Measurements from ENCODE around the gene SLC50A1.
"Not testable (repeated sequence)": the region's sequence is repeated elsewhere in the genome, so short reads cannot be mapped to it uniquely, and the experiment has no call there.

Gene SLC50A1

DNA sequence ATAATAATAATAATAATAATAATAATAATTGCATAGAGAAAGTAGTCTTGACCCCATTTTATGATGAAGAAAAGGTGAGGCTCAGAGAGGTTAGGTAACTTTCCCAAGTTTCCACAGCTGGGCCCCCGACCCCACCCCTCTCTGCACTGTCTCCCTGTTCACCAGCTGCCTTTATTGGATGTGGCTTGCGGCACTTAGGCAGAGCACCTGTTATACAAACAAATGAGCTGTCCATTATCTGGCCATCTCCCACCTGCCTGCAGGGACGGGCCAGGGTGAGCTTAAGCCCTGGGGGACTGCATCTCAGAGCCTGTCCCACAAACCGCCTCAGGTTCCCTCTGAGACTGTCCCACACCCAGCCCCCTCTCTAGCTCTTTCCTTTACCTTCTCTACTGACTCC is 18.0 kb upstream of the SLC50A1 start:
- DNase-seq (ENCODE audit: low spot score): no peak

DNA sequence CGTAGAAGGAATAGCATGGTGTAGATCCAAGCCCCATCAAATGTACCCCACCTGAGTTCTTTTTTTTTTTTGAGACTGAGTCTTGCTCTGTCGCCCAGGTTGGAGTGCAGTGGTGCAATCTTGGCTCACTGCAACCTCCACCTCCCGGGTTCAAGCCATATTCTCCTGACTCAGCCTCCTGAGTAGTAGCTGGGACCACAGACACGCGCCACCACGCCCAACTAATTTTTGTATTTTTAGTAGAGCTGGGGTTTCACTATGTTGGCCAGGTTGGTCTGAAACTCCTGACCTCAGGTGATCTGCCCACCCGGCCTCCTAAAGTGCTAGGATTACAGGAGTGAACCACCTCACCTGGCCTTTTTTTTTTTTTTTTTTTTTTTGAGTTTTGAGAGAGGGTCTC is 17.6 kb upstream of the SLC50A1 start:
- DNase-seq (ENCODE audit: low spot score): not testable (repeated sequence)

DNA sequence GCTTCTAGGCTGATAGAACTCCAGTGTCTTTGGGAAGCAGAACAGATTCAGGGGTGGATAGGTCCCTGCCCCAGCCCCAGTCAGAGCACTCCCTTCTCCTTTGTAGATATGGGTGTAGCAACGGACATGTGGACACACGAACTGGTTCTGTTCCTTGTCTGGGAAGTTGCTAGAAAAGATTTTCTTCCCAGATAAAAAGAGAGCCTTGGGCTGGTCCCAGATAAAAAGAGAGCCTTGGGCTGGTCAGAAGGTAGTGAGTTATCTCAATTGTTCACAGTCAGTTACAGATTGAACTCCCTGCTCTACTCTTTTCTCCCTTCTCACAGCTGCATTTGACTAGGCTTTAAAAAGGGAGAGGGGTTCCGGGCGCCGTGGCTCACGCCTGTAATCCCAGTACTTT is 15.4 kb upstream of the SLC50A1 start:
- no peak for DNase-seq (ENCODE audit: low spot score)

DNA sequence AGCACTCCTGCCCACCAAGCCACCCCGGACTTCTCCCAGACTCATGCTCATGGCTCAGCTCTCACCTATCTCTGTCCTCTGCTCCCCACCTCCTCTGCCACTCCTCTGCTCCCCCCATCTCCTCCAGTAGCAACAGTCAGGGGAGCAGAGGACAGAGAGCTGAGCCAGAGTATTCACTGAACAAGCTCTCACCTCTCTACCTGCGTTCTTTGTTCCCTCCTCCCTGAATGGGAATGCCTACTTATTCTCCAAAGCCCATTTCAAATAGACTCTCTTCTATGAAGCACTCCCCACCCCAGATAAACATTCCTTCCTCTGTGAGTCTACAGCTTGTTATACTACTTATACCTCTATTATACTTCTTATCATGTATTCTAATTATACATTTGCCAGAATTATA is 14.4 kb upstream of the SLC50A1 start:
- no peak for DNase-seq (ENCODE audit: low spot score)

DNA sequence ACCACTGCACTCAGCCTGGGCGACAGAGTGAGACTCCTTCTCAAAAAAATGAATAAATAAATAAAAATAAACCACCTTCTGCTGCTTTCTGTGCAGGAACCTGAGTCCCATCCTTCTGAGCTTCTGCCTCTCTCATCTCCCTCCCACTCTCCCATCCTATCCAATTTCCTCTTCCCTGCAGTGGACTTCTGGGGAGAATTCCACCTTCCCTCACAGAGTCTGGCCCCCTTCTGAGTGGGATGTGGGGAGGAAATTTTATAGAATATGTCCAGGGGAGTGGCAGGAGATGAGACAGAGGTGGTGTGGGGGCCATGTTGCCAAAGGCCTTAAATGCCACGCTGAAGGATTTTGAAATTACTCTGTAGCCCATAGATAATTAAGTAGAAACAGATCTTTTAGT is 13.3 kb upstream of the SLC50A1 start:
- DNase-seq (ENCODE audit: low spot score): no peak

DNA sequence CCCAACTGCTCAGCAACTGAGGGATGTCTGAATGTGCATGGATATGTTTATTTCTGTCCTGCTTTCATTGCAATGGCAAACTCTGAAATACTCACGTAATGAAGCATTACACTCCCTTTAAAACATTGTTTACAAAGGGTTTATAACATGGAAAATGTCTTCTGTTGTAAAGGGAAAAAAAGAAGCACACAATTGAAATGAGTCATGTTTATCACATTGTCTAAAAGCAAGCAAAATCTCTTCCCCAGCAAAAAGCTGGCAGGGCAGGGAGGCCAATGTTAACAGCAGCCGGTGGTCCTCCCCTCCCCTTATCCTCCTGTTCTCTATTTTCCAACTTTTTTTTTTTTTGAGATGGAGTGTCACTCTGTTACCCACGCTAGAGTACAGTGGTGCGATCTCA is 11.9 kb upstream of the SLC50A1 start:
- no peak for DNase-seq (ENCODE audit: low spot score)

DNA sequence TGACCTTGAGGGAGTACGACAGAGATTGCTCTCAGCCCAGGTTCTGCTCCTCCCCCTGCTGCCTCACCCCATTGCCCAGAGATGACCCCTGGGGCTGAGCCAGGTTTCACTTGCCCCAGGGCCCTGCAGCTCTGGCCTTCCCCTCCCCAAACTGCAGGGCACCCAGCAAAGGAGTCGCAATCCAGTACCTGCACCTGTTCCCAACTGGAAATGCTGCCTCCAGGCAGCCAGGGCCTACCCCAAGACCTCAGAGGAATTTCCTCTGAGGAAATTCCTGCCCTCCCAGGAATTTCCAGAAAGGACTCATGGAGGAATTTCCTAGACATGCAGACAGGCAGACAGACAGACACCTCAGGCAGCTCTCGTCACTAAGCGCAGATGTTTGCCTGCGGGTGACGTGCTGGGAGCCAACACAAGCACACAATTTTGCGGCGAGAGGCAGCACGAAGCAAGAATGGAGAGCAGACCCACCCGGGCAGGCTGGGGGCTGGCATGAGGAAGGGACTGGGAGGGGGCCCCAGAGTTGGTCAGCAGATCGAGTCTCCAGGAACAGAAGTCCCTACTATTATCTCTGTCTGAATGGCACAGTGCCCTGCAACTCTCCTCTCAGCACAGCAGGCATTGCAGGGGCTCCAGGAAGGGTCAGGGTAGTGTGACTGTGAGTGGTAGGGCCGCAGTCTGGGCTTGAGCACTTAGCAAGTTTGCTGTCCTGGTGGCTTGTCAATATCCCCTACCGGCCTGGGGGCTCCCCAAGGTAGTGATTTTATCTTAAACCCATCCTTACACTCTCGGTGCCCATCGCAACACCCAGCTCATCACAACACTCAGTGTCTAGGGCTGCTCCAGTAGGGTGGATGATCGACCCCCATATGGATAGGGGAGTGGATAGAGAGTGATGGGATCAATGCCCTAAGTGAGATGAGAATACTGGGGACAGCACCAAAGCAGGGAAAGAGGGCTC is 10.9 kb upstream of the SLC50A1 start:
- DNase-seq (ENCODE audit: low spot score): no peak

DNA sequence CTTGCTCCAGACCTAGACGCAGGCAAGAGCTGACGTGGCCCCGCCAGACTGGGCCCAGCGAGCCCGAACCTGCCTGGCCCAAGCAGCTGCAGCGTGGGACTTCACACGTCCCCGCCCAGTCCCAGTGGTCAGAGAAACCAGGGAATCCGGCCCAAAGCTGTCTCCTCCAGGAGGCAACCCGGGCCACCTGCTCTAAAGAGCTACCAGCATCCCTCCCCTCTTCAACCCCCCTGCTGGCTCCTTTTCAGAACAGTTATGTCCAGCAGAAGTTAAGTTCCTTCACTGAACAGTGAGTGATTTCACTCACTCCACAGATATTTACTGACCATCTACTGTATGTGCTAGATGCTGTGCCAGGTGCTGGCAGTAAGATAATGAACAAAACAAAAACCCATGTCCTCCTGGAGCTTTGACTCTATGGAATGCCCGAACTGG is 10.1 kb upstream of the SLC50A1 start:
- no peak for DNase-seq (ENCODE audit: low spot score)

DNA sequence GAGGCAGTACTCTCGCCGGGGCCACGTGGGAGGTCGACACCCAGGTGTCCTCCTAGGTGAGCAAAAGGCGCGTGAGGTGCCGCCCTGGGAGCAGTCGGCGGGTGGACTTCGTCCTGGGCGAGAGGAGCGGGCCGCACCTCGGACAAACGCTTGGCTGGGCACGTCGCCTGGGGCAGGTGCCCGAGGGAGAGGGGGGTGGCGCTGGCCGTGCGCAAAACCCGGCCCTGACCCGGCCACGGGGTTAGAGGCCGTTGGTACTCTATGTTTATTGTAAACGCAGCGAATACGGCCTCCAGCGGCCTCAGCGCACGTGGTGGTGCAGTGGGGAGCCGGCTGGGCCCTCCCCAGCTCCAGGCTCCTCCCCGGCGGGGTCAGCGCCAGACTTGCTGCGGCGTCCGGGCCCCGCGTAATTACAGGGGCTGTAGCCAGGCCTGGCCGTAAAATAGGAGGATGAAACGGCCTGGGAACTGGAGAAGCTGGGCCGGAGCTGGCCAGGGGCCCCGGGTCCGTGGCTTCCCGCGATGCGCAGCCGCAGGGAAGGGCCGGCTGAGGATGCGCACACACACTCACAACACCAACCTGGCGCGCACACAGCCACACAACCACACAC is 9.6 kb upstream of the SLC50A1 start:
- DNase-seq (ENCODE audit: low spot score): peak; percentile 72

DNA sequence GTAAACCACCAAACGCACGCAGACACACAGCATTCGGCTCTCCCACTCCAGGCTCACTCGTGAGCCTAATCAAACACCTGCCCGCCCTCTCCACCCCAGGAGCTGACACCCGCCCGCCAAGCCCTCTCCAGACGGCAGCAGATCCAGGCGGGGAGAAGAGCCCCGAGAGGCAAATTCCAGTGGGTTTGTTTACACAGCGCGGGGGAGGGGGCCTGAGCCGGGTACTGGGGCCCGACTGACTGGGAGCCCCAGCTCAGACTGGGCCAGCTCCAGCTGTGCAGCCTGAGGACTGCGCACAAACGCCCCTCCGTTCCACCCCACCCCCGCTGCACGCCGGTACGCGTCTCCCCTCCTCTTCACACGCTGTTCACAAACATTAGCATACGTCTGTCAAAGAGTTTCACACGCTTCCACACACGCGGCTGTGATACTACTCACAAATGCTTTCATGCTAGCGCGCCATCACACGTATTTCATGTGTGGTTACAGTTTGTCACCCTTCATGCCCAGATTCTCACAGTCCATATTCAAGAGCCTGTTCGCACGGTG is 9.0 kb upstream of the SLC50A1 start:
- no peak for DNase-seq (ENCODE audit: low spot score)

DNA sequence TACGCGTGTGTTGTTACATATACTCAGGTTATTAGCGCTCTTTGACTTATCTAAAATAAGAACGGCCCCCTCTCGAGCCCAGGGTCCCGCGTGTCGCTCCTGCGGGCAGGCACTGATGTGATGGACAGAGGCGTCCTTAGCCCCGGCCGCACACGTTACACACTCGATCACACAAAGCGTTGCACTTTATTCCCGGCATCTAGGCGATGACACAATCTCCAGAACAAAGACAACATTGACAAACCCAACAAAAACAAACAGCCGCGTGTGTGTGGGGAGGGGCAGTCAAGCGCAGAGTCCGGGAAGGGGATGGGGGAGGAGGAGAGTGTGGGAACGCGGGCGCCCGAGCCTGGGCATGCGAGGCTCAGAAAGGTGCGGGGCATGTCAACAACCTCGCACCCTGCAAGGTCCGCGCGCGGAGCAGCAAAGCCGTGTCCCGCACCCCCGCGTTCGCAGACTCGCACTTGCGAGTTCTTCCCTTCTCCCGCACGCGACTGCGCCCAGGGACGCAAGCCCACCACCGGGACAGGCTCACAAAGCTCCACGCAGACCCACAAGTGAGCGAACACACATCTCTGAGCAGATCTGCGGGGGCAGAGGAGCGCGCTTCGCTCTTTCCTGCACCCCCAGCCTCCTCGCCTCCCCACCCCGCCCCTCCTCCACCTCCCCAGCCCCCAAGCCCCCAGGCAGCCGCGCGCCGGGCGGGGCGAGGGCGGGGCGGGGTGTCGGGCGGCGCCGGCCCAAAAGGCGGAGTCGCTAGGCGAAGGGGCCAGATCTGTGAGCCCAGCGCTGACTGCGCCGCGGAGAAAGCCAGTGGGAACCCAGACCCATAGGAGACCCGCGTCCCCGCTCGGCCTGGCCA is 8.3 kb upstream of the SLC50A1 start, which contains the start of gene EFNA1:
TSS of gene EFNA1 (plus strand) at position 772 of the 862 bp plus-strand sequence. CDS start 102 bp downstream, outside the sequence.
- DNase-seq (ENCODE audit: low spot score): peak; percentile 99

DNA sequence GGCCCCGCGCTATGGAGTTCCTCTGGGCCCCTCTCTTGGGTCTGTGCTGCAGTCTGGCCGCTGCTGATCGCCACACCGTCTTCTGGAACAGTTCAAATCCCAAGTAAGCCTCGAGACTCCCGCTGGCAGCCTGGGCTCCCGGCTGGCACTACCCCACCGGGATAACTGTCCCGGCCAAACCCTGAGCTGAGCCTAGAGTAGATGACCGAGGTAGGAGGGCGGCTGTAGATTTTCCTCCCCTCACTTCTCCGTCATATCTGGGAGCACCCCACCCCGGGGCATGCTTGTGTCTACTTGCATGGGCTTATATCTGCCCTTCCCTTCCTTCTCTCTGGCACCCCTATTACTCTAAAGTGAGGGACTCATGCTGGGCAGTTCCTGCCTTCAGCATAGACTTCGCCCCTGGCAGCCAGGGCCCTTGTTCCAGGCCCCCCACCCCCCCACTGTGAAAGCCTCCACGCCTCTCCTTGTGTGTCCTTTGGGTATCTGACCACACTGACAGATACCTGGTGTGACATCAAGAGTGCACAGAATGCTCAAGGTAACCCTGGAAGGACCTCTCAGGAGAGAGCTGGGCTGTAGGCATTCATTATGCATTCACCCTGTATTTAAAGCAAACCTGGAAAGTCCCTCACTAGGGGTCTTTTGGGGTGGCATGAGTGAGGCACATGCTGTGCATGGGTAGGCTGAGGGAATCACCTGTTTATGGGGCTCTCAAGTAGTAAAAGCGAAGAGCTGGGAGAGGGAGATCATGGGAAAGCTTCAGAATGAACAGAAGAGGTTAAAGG is 7.5 kb upstream of the SLC50A1 start:
- no peak for DNase-seq (ENCODE audit: low spot score)

DNA sequence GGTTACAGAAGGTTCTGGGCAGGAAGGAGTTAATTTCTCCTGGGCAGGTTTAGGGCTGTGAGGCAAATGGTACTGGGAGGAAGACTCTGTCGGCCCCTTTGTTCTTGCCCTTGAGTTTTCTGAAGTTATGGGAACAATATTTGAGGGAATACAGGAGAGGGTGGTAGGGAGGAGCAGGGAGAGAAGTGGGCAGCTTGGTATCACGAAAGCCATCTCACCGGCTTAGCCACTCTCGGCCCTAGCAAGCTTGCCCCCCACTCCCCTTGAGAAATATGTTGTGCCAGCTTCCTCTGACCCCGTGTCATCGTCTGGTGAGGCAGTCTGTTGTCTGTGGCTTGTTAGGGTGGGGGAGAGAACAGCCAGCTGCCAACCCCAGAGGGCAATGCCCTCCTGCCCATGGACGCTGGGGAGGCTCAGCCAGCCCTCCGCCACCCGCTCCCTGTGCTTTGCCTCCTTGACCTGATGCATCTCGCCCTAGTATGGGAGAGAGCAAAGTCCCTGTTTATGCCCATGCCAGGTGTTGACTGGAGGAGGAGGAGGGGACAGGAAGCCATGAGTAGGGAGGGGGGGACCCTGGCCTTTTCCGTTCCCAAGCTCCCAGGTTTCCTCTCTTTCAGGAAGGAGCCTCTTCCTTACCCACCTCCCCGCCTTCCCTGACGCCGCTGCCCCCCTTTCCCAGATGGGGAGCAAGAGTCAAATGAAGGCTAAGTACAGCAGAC is 6.7 kb upstream of the SLC50A1 start:
- DNase-seq (ENCODE audit: low spot score): peak; percentile 65

DNA sequence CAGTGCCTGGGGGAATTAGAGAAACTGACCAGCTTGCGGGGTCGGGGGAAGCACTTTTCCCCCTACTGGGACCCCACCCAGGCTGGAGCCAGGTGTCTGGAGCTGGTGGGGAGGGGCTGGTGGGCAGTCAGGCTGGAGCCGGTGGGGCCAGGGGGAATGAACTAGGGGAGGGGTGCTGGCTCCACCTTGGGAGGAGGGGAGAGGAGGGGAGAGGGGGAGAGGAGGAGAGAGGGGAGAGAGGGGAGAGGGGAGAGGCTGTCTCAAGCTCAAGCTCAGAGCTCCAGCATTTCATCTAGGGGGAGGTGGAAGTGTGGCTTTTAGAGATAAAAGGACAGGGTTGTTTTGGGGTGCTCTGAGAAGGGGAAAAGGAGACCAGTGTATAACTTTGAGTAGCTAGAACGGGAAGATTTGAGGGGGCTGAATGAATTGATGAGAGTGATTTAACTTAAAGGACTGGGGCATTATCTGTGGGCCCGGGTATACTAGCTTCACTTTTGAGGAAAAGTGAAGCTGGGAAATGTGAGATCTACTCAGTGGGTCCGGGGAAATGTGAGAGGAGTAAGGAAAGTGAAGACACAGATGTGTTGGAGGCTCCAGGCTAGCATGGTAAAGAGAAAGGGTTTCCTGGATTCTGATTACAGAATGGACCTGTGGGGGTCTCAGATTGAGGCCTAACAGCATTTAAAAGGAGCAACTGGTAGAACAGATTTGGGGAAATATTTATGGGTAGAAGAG is 5.2 kb upstream of the SLC50A1 start:
- no peak for DNase-seq (ENCODE audit: low spot score)

DNA sequence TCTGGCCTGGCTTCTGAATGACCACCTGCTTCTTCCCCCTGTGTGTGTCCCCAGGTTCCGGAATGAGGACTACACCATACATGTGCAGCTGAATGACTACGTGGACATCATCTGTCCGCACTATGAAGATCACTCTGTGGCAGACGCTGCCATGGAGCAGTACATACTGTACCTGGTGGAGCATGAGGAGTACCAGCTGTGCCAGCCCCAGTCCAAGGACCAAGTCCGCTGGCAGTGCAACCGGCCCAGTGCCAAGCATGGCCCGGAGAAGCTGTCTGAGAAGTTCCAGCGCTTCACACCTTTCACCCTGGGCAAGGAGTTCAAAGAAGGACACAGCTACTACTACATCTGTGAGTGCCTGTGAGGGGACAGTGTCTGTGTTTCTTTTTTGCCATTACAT is 4.4 kb upstream of the SLC50A1 start:
- no peak for DNase-seq (ENCODE audit: low spot score)

DNA sequence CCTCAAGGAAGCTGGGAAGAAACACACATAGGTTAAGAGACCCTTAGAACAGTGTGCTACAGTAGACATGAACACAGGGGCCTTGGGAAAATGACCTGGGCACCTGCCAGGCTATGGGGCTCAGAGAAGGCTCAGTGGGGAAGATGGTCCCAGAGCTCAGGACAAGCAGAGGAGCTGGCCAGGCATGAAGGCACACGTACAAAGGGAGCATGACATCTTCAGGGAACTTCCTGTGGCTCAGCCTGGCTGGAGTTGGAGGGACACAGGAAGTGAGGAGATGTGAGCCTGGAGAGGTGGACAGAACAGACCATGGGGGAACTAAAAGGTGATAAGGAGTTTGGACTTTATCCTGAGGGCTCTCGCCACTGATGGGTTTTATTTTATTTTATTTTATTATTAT is 3.8 kb upstream of the SLC50A1 start:
- DNase-seq (ENCODE audit: low spot score): no peak

DNA sequence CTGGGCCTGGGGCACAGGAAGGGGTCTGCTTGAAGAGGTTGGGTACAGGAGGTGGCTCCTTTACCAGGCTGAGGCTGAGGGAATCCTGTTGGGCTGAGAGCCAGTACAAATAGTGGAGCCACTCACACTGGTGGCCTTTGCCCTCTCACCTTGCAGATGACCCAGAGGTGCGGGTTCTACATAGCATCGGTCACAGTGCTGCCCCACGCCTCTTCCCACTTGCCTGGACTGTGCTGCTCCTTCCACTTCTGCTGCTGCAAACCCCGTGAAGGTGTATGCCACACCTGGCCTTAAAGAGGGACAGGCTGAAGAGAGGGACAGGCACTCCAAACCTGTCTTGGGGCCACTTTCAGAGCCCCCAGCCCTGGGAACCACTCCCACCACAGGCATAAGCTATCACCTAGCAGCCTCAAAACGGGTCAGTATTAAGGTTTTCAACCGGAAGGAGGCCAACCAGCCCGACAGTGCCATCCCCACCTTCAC is 1.8 kb upstream of the SLC50A1 start:
- DNase-seq (ENCODE audit: low spot score): no peak

DNA sequence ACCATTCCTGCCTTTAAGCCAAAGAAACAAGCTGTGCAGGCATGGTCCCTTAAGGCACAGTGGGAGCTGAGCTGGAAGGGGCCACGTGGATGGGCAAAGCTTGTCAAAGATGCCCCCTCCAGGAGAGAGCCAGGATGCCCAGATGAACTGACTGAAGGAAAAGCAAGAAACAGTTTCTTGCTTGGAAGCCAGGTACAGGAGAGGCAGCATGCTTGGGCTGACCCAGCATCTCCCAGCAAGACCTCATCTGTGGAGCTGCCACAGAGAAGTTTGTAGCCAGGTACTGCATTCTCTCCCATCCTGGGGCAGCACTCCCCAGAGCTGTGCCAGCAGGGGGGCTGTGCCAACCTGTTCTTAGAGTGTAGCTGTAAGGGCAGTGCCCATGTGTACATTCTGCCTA is 1.3 kb upstream of the SLC50A1 start:
- DNase-seq (ENCODE audit: low spot score): no peak

DNA sequence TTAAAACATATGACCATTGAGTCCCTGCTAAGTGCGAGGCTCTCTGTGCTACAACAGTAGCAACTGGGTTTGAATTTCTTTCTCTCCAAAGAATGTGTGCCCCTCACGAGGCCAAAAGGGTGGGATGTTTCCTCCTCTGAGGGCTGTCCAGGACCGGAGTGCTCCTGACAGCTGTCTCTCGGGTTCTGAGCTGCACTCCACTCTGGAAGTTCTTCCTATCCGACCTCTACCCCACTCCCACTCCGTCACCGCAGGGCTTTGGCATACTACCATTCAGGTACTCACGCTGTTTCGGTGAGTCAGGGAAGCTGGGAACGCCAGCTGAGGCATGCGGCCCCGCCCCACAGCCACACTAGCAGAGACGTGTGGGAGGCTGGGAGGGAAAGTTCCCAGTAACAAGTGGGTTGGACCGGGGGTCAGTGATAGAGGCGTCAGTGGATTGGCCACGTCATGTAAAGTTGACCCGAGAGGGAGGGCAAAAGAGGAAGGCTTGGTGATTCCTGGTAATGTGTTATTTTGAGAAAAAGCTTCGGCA is 705 bp upstream of the SLC50A1 start:
- peak; percentile 70 for DNase-seq (ENCODE audit: low spot score)
